ENCODE measurements around the gene SLC43A2. TPM values are rescaled to one million over a fixed set of nuclear protein-coding genes. Genes with fewer than 3 reads are reported as not detected.

Gene SLC43A2
- total RNA-seq, 1 experiment from 2014 or later: 6.8 TPM

- 0 out of 2 replicates have a peak, but pooled peaks cover 4% of the 10 kb centered on the region for H4K20me1 ChIP-seq (ENCODE audit: insufficient read depth)
- H3K79me2 ChIP-seq (ENCODE audit: low read depth): peaks cover 4% of the 10 kb centered on the region
- H3K9me2 ChIP-seq (ENCODE audit: insufficient read depth): no peaks in the 10 kb centered on the region
- TF ChIP-seq CTCF (conservative IDR thresholded peaks at IDR 0.05) (no peak), EZH2 (IDR thresholded peaks at IDR 0.05; ENCODE audit: low read depth) (no peak)
- H3K4me3 ChIP-seq: no peak overlapping the region
- no peak for DNase-seq
- H3K36me3 ChIP-seq (ENCODE audit: low read depth): no peaks in the 10 kb centered on the region; the same call in 1 of the 2 replicates
- H2AFZ ChIP-seq: no peak overlapping the region
- intact Hi-C loops (cut with micrococcal nuclease; ENCODE audit: unreplicated experiment): no loop called here
- no peak overlapping the region for H3K4me2 ChIP-seq
- BruUV-seq (replicated peaks): no TSS peak
- H3K4me1 ChIP-seq (replicated peaks; ENCODE audit: insufficient read depth): peaks cover 5% of the 10 kb centered on the region
- H3F3A ChIP-seq (ENCODE audit: insufficient read depth, low read depth): peaks cover 42% of the 10 kb centered on the region; the same call in 1 of the 2 replicates
- POLR2A ChIA-PET (ENCODE audit: unreplicated experiment): no interaction called here
- H3K27ac ChIP-seq: no peak overlapping the region
- H3K9me3 ChIP-seq (ENCODE audit: insufficient read depth, low read depth): no peaks in the 10 kb centered on the region
- CTCF ChIA-PET: interaction anchor here (0.6 kb wide), 1 partner anchor 135 kb away, joined by 3 read pairs; no protein-coding TSS in a partner anchor
- no peaks in the 10 kb centered on the region for H3K27me3 ChIP-seq (ENCODE audit: insufficient read depth, low read depth)
Observed at GRCh38 chr17:1522626-1523025, 106.0 kb downstream of the SLC43A2 start.

GRCh38 chr17:1521086-1521640, 107.5 kb downstream of the SLC43A2 start:
- intact Hi-C loops (cut with micrococcal nuclease; ENCODE audit: unreplicated experiment): no loop called here
- H3K4me3 ChIP-seq: no peak overlapping the region
- no peaks in the 10 kb centered on the region; the same call in 1 of the 2 replicates for H3K36me3 ChIP-seq (ENCODE audit: low read depth)
- no peaks in the 10 kb centered on the region for H3K9me3 ChIP-seq (ENCODE audit: insufficient read depth, low read depth)
- H3K4me2 ChIP-seq: no peak overlapping the region
- DNase-seq: no peak
- peaks cover 12% of the 10 kb centered on the region for H3K79me2 ChIP-seq (ENCODE audit: low read depth)
- H4K20me1 ChIP-seq (ENCODE audit: insufficient read depth): 0 out of 2 replicates have a peak, but pooled peaks cover 4% of the 10 kb centered on the region
- ChIA-PET POLR2A (ENCODE audit: unreplicated experiment) (no interaction called here), CTCF (no interaction called here)
- H3K9me2 ChIP-seq (ENCODE audit: insufficient read depth): no peaks in the 10 kb centered on the region
- BruUV-seq (replicated peaks): no TSS peak
- peaks cover 6% of the 10 kb centered on the region for H3K4me1 ChIP-seq (replicated peaks; ENCODE audit: insufficient read depth)
- H3K27me3 ChIP-seq (ENCODE audit: insufficient read depth, low read depth): no peaks in the 10 kb centered on the region
- no peak overlapping the region for H3K27ac ChIP-seq
- TF ChIP-seq EZH2 (IDR thresholded peaks at IDR 0.05; ENCODE audit: low read depth) (no peak), CTCF (conservative IDR thresholded peaks at IDR 0.05) (no peak)
- H2AFZ ChIP-seq: no peak overlapping the region
- H3F3A ChIP-seq (ENCODE audit: insufficient read depth, low read depth): peaks cover 46% of the 10 kb centered on the region

GRCh38 chr17:1519678-1520077, 109.0 kb downstream of the SLC43A2 start:
- H3K4me3 ChIP-seq: no peak overlapping the region
- no peaks in the 10 kb centered on the region for H3K9me2 ChIP-seq (ENCODE audit: insufficient read depth)
- POLR2A ChIA-PET (ENCODE audit: unreplicated experiment): interaction anchor here (0.8 kb wide), 1 partner anchor 58 kb away, joined by 3 read pairs; no protein-coding TSS in a partner anchor
- 0 out of 2 replicates have a peak, but pooled peaks cover 8% of the 10 kb centered on the region for H4K20me1 ChIP-seq (ENCODE audit: insufficient read depth)
- peaks cover 51% of the 10 kb centered on the region for H3F3A ChIP-seq (ENCODE audit: insufficient read depth, low read depth)
- no peak for DNase-seq
- TF ChIP-seq CTCF (conservative IDR thresholded peaks at IDR 0.05): no peak
- no peak for TF ChIP-seq EZH2 (IDR thresholded peaks at IDR 0.05; ENCODE audit: low read depth)
- H3K36me3 ChIP-seq (ENCODE audit: low read depth): no peaks in the 10 kb centered on the region; the same call in 1 of the 2 replicates
- H3K4me2 ChIP-seq: no peak overlapping the region
- BruUV-seq (replicated peaks): no TSS peak
- CTCF ChIA-PET: interaction anchor here (0.6 kb wide), 1 partner anchor 39 kb away, joined by 4 read pairs; no protein-coding TSS in a partner anchor
- H3K27me3 ChIP-seq (ENCODE audit: insufficient read depth, low read depth): no peaks in the 10 kb centered on the region
- no peaks in the 10 kb centered on the region for H3K9me3 ChIP-seq (ENCODE audit: insufficient read depth, low read depth)
- no peak overlapping the region for H3K27ac ChIP-seq
- peaks cover 13% of the 10 kb centered on the region for H3K4me1 ChIP-seq (replicated peaks; ENCODE audit: insufficient read depth)
- H2AFZ ChIP-seq: no peak overlapping the region
- peaks cover 25% of the 10 kb centered on the region for H3K79me2 ChIP-seq (ENCODE audit: low read depth)
- intact Hi-C loops (cut with micrococcal nuclease; ENCODE audit: unreplicated experiment): loop anchor here (5.0 kb wide), 1 partner anchor 262 kb away; no protein-coding TSS in a partner anchor

Other genes starting within 250 kb of the SLC43A2 start
- 841 and 1,140 TPM in 2 replicates for gene YWHAE, start 228.6 kb downstream of the SLC43A2 start, total RNA-seq (2021)
- 57.1 and 57.9 TPM in 2 replicates for gene CRK, start 172.6 kb downstream of the SLC43A2 start, total RNA-seq (2021)
- 237 and 261 TPM in 2 replicates for gene MYO1C, start 136.1 kb downstream of the SLC43A2 start, total RNA-seq (2021)
- gene INPP5K, start 112.2 kb downstream of the SLC43A2 start, total RNA-seq (2021): 41.9 and 42.9 TPM in 2 replicates
- 80.3 and 87.4 TPM in 2 replicates for gene PITPNA, start 66.0 kb downstream of the SLC43A2 start, total RNA-seq (2021)
- 2.2 and 2.7 TPM in 2 replicates for gene SCARF1, start 16.9 kb upstream of the SLC43A2 start, total RNA-seq (2021)
- gene RILP, start 21.0 kb upstream of the SLC43A2 start, total RNA-seq (2021): 9.6 and 11.5 TPM in 2 replicates
- gene PRPF8, start 56.0 kb upstream of the SLC43A2 start, total RNA-seq (2021): 437 and 496 TPM in 2 replicates
- gene TLCD2, start 81.5 kb upstream of the SLC43A2 start, total RNA-seq (2021): 6.1 and 6.7 TPM in 2 replicates
- gene WDR81, start 95.9 kb upstream of the SLC43A2 start, total RNA-seq (2021): 20.2 and 20.5 TPM in 2 replicates
- gene SERPINF2, start 114.0 kb upstream of the SLC43A2 start, total RNA-seq (2021): 9.5 and 10.5 TPM in 2 replicates
- gene SERPINF1, start 133.2 kb upstream of the SLC43A2 start, total RNA-seq (2021): 0.57 and 0.75 TPM in 2 replicates
- 19.0 and 23.3 TPM in 2 replicates for gene SMYD4, start 201.1 kb upstream of the SLC43A2 start, total RNA-seq (2021)
- gene RPA1, start 201.2 kb upstream of the SLC43A2 start, total RNA-seq (2021): 201 and 212 TPM in 2 replicates

All from PC-9 (cell line).